Muscle of arm (tissue), 14 donors: ENCODE measurements around the gene DHH. TPM values are rescaled to one million over a fixed set of nuclear protein-coding genes. Genes with fewer than 3 reads are reported as not detected.
"Not testable (repeated sequence)": the region's sequence is repeated elsewhere in the genome, so short reads cannot be mapped to it uniquely, and the experiment has no call there.

ENCODE experiments used
- DNase-seq: peaks from one replicate; pipeline ENCODE4 v3.0.0-alpha.2; 2013
- long read RNA-seq, 11 donors: transcript quantifications; one replicate each; lab custom pipeline, GENCODE V29; 2026
- polyA plus RNA-seq, 12 donors: library from polyadenylated mRNA; unstranded; fragments of 120-200 nt; gene quantifications; one replicate each; pipeline ENCODE4 v1.2.1, GENCODE V29; 2013; ENCODE audit not compliant: insufficient read length in 12 of 12

Gene DHH
- 1 to 10 TPM in 2 of 12 donors, under 1 TPM in 8, not detected in 2; 0.48 to 1.6 (median 0.77) TPM for polyA plus RNA-seq
- long read RNA-seq, donor 1: 0 reads
- long read RNA-seq, donor 2: 0 reads
- long read RNA-seq, donor 3: 0 reads
- long read RNA-seq, donor 4: 0 reads
- long read RNA-seq, donor 5: 0 reads
- long read RNA-seq, donor 6: 0 reads
- long read RNA-seq, donor 7, full-length matches to known transcripts: 1 of 1 reads
- long read RNA-seq, donor 7, partial matches to known transcripts: 0 of 1 reads
- long read RNA-seq, donor 7, other reads (novel, unspliced or antisense): 0 of 1 reads
- long read RNA-seq, donor 8, full-length matches to known transcripts: 1 of 1 reads
- long read RNA-seq, donor 8, partial matches to known transcripts: 0 of 1 reads
- long read RNA-seq, donor 8, other reads (novel, unspliced or antisense): 0 of 1 reads
- long read RNA-seq, donor 9: 0 reads
- long read RNA-seq, donor 10: 0 reads
- long read RNA-seq, donor 11: 0 reads

- no peak for DNase-seq
Observed at GRCh38 chr12:49094160-49094974, at the start of gene DHH. DHH (minus strand) TSS chr12:49094801; CDS start chr12:49094512, 289 bp downstream.

- DNase-seq: no peak
Observed at GRCh38 chr12:49144384-49144783, 49.8 kb upstream of the DHH start.

- DNase-seq: no peak
Observed at GRCh38 chr12:49138999-49139398, 44.4 kb upstream of the DHH start.

GRCh38 chr12:49138587-49138986 lies 44.0 kb upstream of the DHH start:
- DNase-seq: no peak

- no peak for DNase-seq
Observed at GRCh38 chr12:49137476-49137875, 42.9 kb upstream of the DHH start.

- not testable (repeated sequence) for DNase-seq
Observed at GRCh38 chr12:49136997-49137396, 42.4 kb upstream of the DHH start.

- no peak for DNase-seq
Observed at GRCh38 chr12:49133590-49133989, 39.0 kb upstream of the DHH start.

GRCh38 chr12:49133014-49133413 lies 38.4 kb upstream of the DHH start:
- DNase-seq: no peak

GRCh38 chr12:49131894-49132461 lies 37.4 kb upstream of the DHH start:
- DNase-seq: peak; percentile 58

- DNase-seq: peak; percentile 90
Observed at GRCh38 chr12:49131051-49131893, 36.7 kb upstream of the DHH start, which contains the start of gene TUBA1B. TUBA1B (minus strand) TSS chr12:49131395; CDS start chr12:49131300, 95 bp downstream.

GRCh38 chr12:49130151-49131050 lies 35.8 kb upstream of the DHH start:
- peak; percentile 96 for DNase-seq

GRCh38 chr12:49129332-49130150 lies 34.9 kb upstream of the DHH start:
- DNase-seq: no peak

- not testable (repeated sequence) for DNase-seq
Observed at GRCh38 chr12:49127971-49128370, 33.4 kb upstream of the DHH start.

GRCh38 chr12:49126852-49127763 lies 32.5 kb upstream of the DHH start:
- no peak for DNase-seq

GRCh38 chr12:49121047-49121696 lies 26.6 kb upstream of the DHH start:
- no peak for DNase-seq

- DNase-seq: no peak
Observed at GRCh38 chr12:49111206-49111605, 16.6 kb upstream of the DHH start.

GRCh38 chr12:49110464-49111155 lies 16.0 kb upstream of the DHH start, which contains the start of gene LMBR1L:
LMBR1L (minus strand) TSS chr12:49110847; CDS start chr12:49110555, 292 bp downstream.
- peak; percentile 99 for DNase-seq
